ENCODE data around the gene RNF214.

DNA sequence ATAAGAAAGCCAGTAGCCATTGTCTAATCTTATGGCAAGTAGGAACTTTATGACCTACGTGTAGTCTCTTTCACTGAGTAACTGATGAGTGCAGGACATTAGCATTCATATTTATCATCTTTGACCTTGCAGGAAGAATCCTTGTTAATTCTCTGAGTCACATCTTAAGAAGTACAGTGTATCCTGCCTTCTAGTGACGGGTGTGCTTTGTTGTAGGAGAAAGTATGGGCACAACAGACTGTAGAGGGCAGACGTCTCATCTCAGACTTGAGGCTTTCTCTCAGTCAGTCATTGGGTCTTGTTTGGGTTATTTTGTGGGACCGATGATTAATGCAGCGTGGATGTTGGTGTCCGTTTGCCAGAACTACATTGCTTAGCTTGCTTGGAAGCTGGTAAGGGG lies 6.8 kb downstream of the RNF214 start:
- TF ChIP-seq EZH2 (IDR thresholded peaks at IDR 0.05; ENCODE audit: borderline replicate concordance) (no peak), EZH2phosphoT487 (IDR thresholded peaks at IDR 0.05; ENCODE audit: low read depth, severe bottlenecking, unreplicated experiment) (no peak)
- TF ChIP-seq, protein P1, sequence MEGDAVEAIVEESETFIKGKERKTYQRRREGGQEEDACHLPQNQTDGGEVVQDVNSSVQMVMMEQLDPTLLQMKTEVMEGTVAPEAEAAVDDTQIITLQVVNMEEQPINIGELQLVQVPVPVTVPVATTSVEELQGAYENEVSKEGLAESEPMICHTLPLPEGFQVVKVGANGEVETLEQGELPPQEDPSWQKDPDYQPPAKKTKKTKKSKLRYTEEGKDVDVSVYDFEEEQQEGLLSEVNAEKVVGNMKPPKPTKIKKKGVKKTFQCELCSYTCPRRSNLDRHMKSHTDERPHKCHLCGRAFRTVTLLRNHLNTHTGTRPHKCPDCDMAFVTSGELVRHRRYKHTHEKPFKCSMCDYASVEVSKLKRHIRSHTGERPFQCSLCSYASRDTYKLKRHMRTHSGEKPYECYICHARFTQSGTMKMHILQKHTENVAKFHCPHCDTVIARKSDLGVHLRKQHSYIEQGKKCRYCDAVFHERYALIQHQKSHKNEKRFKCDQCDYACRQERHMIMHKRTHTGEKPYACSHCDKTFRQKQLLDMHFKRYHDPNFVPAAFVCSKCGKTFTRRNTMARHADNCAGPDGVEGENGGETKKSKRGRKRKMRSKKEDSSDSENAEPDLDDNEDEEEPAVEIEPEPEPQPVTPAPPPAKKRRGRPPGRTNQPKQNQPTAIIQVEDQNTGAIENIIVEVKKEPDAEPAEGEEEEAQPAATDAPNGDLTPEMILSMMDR (IDR thresholded peaks at IDR 0.05; ENCODE audit: poor library complexity) = peak; percentile 17

All from hepatocyte (in vitro differentiated cells).